ENCODE data around the gene MTUS2.

DNA sequence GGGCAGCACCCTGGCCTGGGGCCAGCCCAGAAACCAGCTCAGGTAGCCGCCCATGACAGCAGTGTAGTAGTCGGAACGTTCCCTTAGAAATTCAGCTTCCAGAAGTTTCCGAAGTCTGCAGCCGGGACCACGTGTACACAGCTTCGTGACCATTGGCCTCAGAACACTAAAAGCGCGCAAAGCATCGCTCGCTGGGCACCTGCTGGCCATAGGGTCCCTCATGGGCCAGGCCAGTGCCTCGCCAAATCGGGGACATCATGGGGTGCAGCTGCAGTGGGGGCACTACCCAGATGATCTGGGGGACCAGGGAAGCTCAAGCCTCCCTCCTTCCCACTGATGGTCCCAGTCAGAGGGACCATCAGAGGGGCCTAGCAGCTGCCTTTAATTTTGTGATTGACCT is 384.5 kb downstream of the MTUS2 start:
- TF ChIP-seq, protein P1, sequence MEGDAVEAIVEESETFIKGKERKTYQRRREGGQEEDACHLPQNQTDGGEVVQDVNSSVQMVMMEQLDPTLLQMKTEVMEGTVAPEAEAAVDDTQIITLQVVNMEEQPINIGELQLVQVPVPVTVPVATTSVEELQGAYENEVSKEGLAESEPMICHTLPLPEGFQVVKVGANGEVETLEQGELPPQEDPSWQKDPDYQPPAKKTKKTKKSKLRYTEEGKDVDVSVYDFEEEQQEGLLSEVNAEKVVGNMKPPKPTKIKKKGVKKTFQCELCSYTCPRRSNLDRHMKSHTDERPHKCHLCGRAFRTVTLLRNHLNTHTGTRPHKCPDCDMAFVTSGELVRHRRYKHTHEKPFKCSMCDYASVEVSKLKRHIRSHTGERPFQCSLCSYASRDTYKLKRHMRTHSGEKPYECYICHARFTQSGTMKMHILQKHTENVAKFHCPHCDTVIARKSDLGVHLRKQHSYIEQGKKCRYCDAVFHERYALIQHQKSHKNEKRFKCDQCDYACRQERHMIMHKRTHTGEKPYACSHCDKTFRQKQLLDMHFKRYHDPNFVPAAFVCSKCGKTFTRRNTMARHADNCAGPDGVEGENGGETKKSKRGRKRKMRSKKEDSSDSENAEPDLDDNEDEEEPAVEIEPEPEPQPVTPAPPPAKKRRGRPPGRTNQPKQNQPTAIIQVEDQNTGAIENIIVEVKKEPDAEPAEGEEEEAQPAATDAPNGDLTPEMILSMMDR (IDR thresholded peaks at IDR 0.05) = no peak
- no peak for TF ChIP-seq ZFX (IDR thresholded peaks at IDR 0.05; ENCODE audit: borderline replicate concordance)

Measured in 22Rv1 (cell line).